IMR-90 (cell line): Measurements from ENCODE around the gene CD70. TPM values are rescaled to one million over a fixed set of nuclear protein-coding genes. Genes with fewer than 3 reads are reported as not detected.

Experiments used
- ATAC-seq: fragments of 200-7000 bp; cut with Tn5 transposase; 2 replicates; pipeline ENCODE4 v1.9.1; 2020; ENCODE audit warnings: low read depth, mild to moderate bottlenecking, moderate library complexity
- BruUV-seq: library from RNA; stranded (reverse); fragments of 400-500 nt; replicated peaks from 2 replicates; lab custom pipeline; 2021; lab: Mats Ljungman, UMichigan
- CTCF ChIA-PET: fragments of 300-600 bp; formaldehyde crosslinking; extraction: SDS; loops from one replicate; lab custom pipeline; 2021; ENCODE audit warnings: antibody characterized with exemption; lab: Yijun Ruan, JAX
- POLR2A ChIA-PET: fragments of 300-600 bp; sonication (Branson Sonifier 250); formaldehyde crosslinking; loops from one replicate; lab custom pipeline; 2022; ENCODE audit warnings: antibody characterized with exemption; ENCODE audit not compliant: unreplicated experiment; lab: Charles Lee
- DNase-seq: peaks from one replicate; pipeline ENCODE4 v3.0.0; 2013
- H2AFZ ChIP-seq: replicated peaks from 2 replicates; pipeline ENCODE3; 2013; ENCODE audit warnings: low read length, mild to moderate bottlenecking; ENCODE audit not compliant: poor library complexity
- H2AK5ac ChIP-seq: 2 replicates; pipeline ENCODE4 v1.6.1; 2013; ENCODE audit warnings: low read depth, low read length, inconsistent platforms
- H2AK9ac ChIP-seq: replicated peaks from 2 replicates; pipeline ENCODE3; 2013; ENCODE audit warnings: mild to moderate bottlenecking, low read depth, low read length, moderate library complexity; ENCODE audit not compliant: poor library complexity
- H2BK120ac ChIP-seq: 2 replicates; pipeline ENCODE4 v1.6.1; 2013; ENCODE audit warnings: low read depth, low read length, inconsistent platforms
- H2BK15ac ChIP-seq: 3 replicates; pipeline ENCODE4 v1.6.1; 2013; ENCODE audit warnings: low read depth, low read length, inconsistent platforms
- H2BK20ac ChIP-seq: 2 replicates; pipeline ENCODE4 v1.6.1; 2013; ENCODE audit warnings: low read depth, mild to moderate bottlenecking, inconsistent platforms, low read length, moderate library complexity
- H2BK5ac ChIP-seq: 2 replicates; pipeline ENCODE4 v1.6.1; 2013; ENCODE audit warnings: mild to moderate bottlenecking, low read depth, low read length, inconsistent platforms; ENCODE audit not compliant: poor library complexity, severe bottlenecking
- H3K14ac ChIP-seq: replicated peaks from 2 replicates; pipeline ENCODE4 v1.6.1; 2013; ENCODE audit warnings: low read depth, low read length, inconsistent platforms
- H3K18ac ChIP-seq: 2 replicates; pipeline ENCODE4 v1.6.1; 2013; ENCODE audit warnings: low read depth, low read length, control low read depth
- H3K23ac ChIP-seq: 2 replicates; pipeline ENCODE4 v1.6.1; 2013; ENCODE audit warnings: low read depth, low read length, inconsistent platforms
- H3K27ac ChIP-seq: 2 replicates; pipeline ENCODE4 v1.5.1; 2013; ENCODE audit warnings: mild to moderate bottlenecking, control low read depth, low read length; ENCODE audit not compliant: insufficient read depth
- H3K27me3 ChIP-seq: 2 replicates; pipeline ENCODE4 v1.6.1; 2013; ENCODE audit warnings: low read length; ENCODE audit not compliant: control insufficient read depth, insufficient read depth
- H3K36me3 ChIP-seq: 2 replicates; pipeline ENCODE4 v1.6.1; 2013; ENCODE audit warnings: low read length, mixed read lengths; ENCODE audit not compliant: control insufficient read depth, insufficient read depth
- H3K4ac ChIP-seq: 2 replicates; pipeline ENCODE4 v1.6.1; 2013; ENCODE audit warnings: low read depth, low read length, inconsistent platforms
- H3K4me1 ChIP-seq: 2 replicates; pipeline ENCODE4 v1.6.1; 2013; ENCODE audit warnings: low read length, mixed read lengths; ENCODE audit not compliant: control insufficient read depth, insufficient read depth
- H3K4me2 ChIP-seq: 2 replicates; pipeline ENCODE4 v1.6.1; 2013; ENCODE audit warnings: low read depth, mild to moderate bottlenecking, control low read depth, low read length, moderate library complexity
- H3K4me3 ChIP-seq: 2 replicates; pipeline ENCODE4 v1.5.1; 2013; ENCODE audit warnings: low read depth, mild to moderate bottlenecking, control low read depth, low read length, moderate library complexity; ENCODE audit not compliant: insufficient read depth
- H3K56ac ChIP-seq: 2 replicates; pipeline ENCODE4 v1.6.1; 2013; ENCODE audit warnings: low read length, inconsistent platforms; ENCODE audit not compliant: insufficient read depth; ENCODE audit errors: extremely low read depth
- H3K79me1 ChIP-seq, 2 experiments: 2 replicates each; pipeline ENCODE4 v1.6.1; 2013; ENCODE audit warnings: low read length in 2 of 2, inconsistent platforms in 1 of 2, low read depth in 1 of 2
- H3K9ac ChIP-seq: 2 replicates; pipeline ENCODE4 v1.6.1; 2013; ENCODE audit warnings: low read depth, low read length, control low read depth
- H3K9me1 ChIP-seq: 2 replicates; pipeline ENCODE4 v1.6.1; 2013; ENCODE audit warnings: low read length, inconsistent platforms; ENCODE audit not compliant: insufficient read depth
- H3K9me3 ChIP-seq: 2 replicates; pipeline ENCODE4 v1.6.1; 2013; ENCODE audit warnings: low read length; ENCODE audit not compliant: control insufficient read depth, insufficient read depth
- H4K20me1 ChIP-seq: 2 replicates; pipeline ENCODE4 v1.6.1; 2013; ENCODE audit warnings: low read length, inconsistent platforms; ENCODE audit not compliant: insufficient read depth
- H4K5ac ChIP-seq: 2 replicates; pipeline ENCODE4 v1.6.1; 2013; ENCODE audit warnings: mild to moderate bottlenecking, low read depth, low read length, control low read depth
- H4K8ac ChIP-seq, 2 experiments: 2 replicates each; pipeline ENCODE4 v1.6.1; 2013; ENCODE audit warnings: low read depth in 2 of 2, low read length in 2 of 2, control low read depth in 1 of 2, inconsistent platforms in 1 of 2
- H4K91ac ChIP-seq: 2 replicates; pipeline ENCODE4 v1.6.1; 2013; ENCODE audit warnings: low read depth, low read length, inconsistent platforms; ENCODE audit not compliant: insufficient read depth
- BHLHE40 ChIP-seq: fragments of 150-350 bp; IDR thresholded peaks from 2 replicates; pipeline ENCODE4 v1.6.1; 2016; ENCODE audit warnings: mild to moderate bottlenecking, low read depth, low read length
- CEBPB ChIP-seq: IDR thresholded peaks from 2 replicates; pipeline ENCODE4 v1.6.1; 2012; ENCODE audit warnings: low read depth, low read length, improper control_type of control experiment
- CHD1 ChIP-seq: IDR thresholded peaks from 2 replicates; pipeline ENCODE4 v1.6.1; 2012; ENCODE audit warnings: low read depth, low read length, improper control_type of control experiment
- CTCF ChIP-seq: conservative IDR thresholded peaks from 2 replicates; pipeline ENCODE4 v1.5.1; 2012; ENCODE audit warnings: mild to moderate bottlenecking, low read depth, low read length, improper control_type of control experiment
- ELK1 ChIP-seq: fragments of 150-350 bp; IDR thresholded peaks from 2 replicates; pipeline ENCODE4 v1.6.1; 2016; ENCODE audit warnings: low read depth, mild to moderate bottlenecking, low read length, moderate library complexity, borderline replicate concordance
- FOS ChIP-seq: fragments of 150-350 bp; IDR thresholded peaks from 2 replicates; pipeline ENCODE4 v1.6.1; 2016; ENCODE audit warnings: low read depth, low read length
- MAFK ChIP-seq: IDR thresholded peaks from 2 replicates; pipeline ENCODE4 v1.6.1; 2012; ENCODE audit warnings: low read depth, low read length, improper control_type of control experiment
- MAZ ChIP-seq: IDR thresholded peaks from 2 replicates; pipeline ENCODE4 v1.6.1; 2012; ENCODE audit warnings: low read depth, mild to moderate bottlenecking, low read length, improper control_type of control experiment, moderate library complexity, borderline replicate concordance
- MXI1 ChIP-seq: IDR thresholded peaks from 2 replicates; pipeline ENCODE4 v1.6.1; 2012; ENCODE audit warnings: low read depth, mild to moderate bottlenecking, low read length, moderate library complexity, borderline replicate concordance
- NFE2L2 ChIP-seq: fragments of 150-350 bp; IDR thresholded peaks from 2 replicates; pipeline ENCODE4 v1.6.1; 2016; ENCODE audit warnings: low read depth, mild to moderate bottlenecking, low read length
- RAD21 ChIP-seq: IDR thresholded peaks from 2 replicates; pipeline ENCODE4 v1.6.1; 2012; ENCODE audit warnings: low read length, improper control_type of control experiment
- RFX5 ChIP-seq: IDR thresholded peaks from 2 replicates; pipeline ENCODE4 v1.8.0; 2012; ENCODE audit warnings: low read depth, mild to moderate bottlenecking, low read length, moderate library complexity
- SMC3 ChIP-seq: fragments of 150-350 bp; IDR thresholded peaks from 2 replicates; pipeline ENCODE4 v1.6.1; 2016; ENCODE audit warnings: low read depth, mild to moderate bottlenecking, antibody characterized with exemption, low read length, moderate library complexity
- USF2 ChIP-seq: fragments of 150-350 bp; IDR thresholded peaks from 2 replicates; pipeline ENCODE4 v1.6.1; 2017; ENCODE audit warnings: mild to moderate bottlenecking, antibody characterized with exemption, low read length, low read depth
- WGBS, 2 experiments: methylation state at CpG; one replicate each; pipeline versions ENCODE4 v1.1.5 to v1.1.7; 2013; ENCODE audit warnings: missing lambda C conversion rate in 2 of 2; ENCODE audit not compliant: insufficient read length in 1 of 2; ENCODE audit errors: extremely low coverage in 2 of 2; 5-methylcytosine and 5-hydroxymethylcytosine counted together
- dilution Hi-C: fragments of 300-500 bp; cut with HindIII; formaldehyde crosslinking; loops from one replicate; pipeline ENCODE4 v1.14.3; 2018; ENCODE audit warnings: low sequenced_read_pairs; ENCODE audit not compliant: unreplicated experiment
- in situ Hi-C: fragments of 300-500 bp; cut with MboI; formaldehyde crosslinking; loops from 3 replicates; pipeline ENCODE4 v1.14.3; 2019; ENCODE audit warnings: low sequenced_read_pairs, inconsistent platforms, mixed read lengths
- intact Hi-C: fragments of 100-400 bp; cut with micrococcal nuclease; formaldehyde crosslinking; loops from 2 replicates; pipeline ENCODE4 v1.10.0; 2022
- polyA plus RNA-seq, 3 experiments: library from polyadenylated mRNA; depleted of rRNA; stranded (reverse); fragments of >200 nt; gene quantifications; 2 replicates each; pipeline ENCODE4 v1.2.3, GENCODE V29; 2012; ENCODE audit warnings: low replicate concordance in 1 of 3
- total RNA-seq: library from RNA; depleted of rRNA; stranded (reverse); fragments of >200 nt; gene quantifications from 2 replicates; pipeline ENCODE4 v1.2.3, GENCODE V29; 2012

Gene CD70
- total and polyA plus RNA-seq, 2 of the 4 experiments (the other 2 are of a cell fraction): not detected

GRCh38 chr19:6586726-6587092, 4.2 kb downstream of the CD70 start:
- no peak overlapping the region for H2BK120ac ChIP-seq
- BruUV-seq: no TSS peak
- CTCF ChIA-PET: no interaction called here
- ATAC-seq (peak; percentile 44; the same call in 1 of the 2 replicates), DNase-seq (no peak)
- no peak overlapping the region for H2AK9ac ChIP-seq
- no peak overlapping the region for H3K9ac ChIP-seq
- intact Hi-C loops: no loop called here
- H2AFZ ChIP-seq: no peak overlapping the region
- peaks cover 23% of the 10 kb centered on the region for H3K27me3 ChIP-seq
- no peak overlapping the region for H4K5ac ChIP-seq
- no peak overlapping the region for H3K56ac ChIP-seq
- no peak for TF ChIP-seq SMC3
- no peak for TF ChIP-seq USF2
- TF ChIP-seq NFE2L2: no peak
- TF ChIP-seq ELK1: no peak
- no peak for TF ChIP-seq MXI1
- no peak for TF ChIP-seq CHD1
- no peak for TF ChIP-seq CEBPB
- TF ChIP-seq CTCF: no peak
- TF ChIP-seq BHLHE40: no peak
- no peak for TF ChIP-seq RFX5
- no peak for TF ChIP-seq MAZ
- no peak for TF ChIP-seq MAFK
- TF ChIP-seq RAD21: no peak
- TF ChIP-seq FOS: no peak
- H2BK20ac ChIP-seq: no peak overlapping the region
- H3K4me2 ChIP-seq: peak overlapping the region; percentile 45
- H2BK15ac ChIP-seq: no peak overlapping the region
- H2AK5ac ChIP-seq: no peak overlapping the region
- no peaks in the 10 kb centered on the region for H3K9me3 ChIP-seq
- no peak overlapping the region for H2BK5ac ChIP-seq
- no peaks in the 10 kb centered on the region for H4K20me1 ChIP-seq
- no peaks in the 10 kb centered on the region for H3K4me1 ChIP-seq
- no peaks in the 10 kb centered on the region for H3K9me1 ChIP-seq
- no peak overlapping the region for H3K27ac ChIP-seq
- 5% methylated on average over 4 of the region's 4 CpGs; no CpG with 5 or more reads in 1 of the 2 experiments for WGBS, 2 experiments
- H3K23ac ChIP-seq: no peak overlapping the region
- no peak overlapping the region for H4K8ac ChIP-seq
- dilution Hi-C loops: no loop called here
- no peak overlapping the region for H3K14ac ChIP-seq
- H3K79me1 ChIP-seq: no peaks in the 10 kb centered on the region
- H3K36me3 ChIP-seq: no peaks in the 10 kb centered on the region
- in situ Hi-C loops: no loop called here
- no peak overlapping the region for H3K4ac ChIP-seq
- no peak overlapping the region for H3K18ac ChIP-seq
- POLR2A ChIA-PET: no interaction called here
- H4K91ac ChIP-seq: no peak overlapping the region
- no peak overlapping the region for H3K4me3 ChIP-seq
